HEK293 (cell line): ENCODE results near the gene N4BP3.

Source experiments
- CTCF ChIA-PET: fragments of 350-600 bp; formaldehyde crosslinking; extraction: SDS; loops from one replicate; lab custom pipeline; 2021; ENCODE audit warnings: antibody characterized with exemption; lab: Yijun Ruan, JAX
- POLR2A ChIA-PET: fragments of 300-600 bp; formaldehyde crosslinking; extraction: SDS; loops from one replicate; lab custom pipeline; 2020; ENCODE audit warnings: antibody characterized with exemption, inconsistent platforms; lab: Yijun Ruan, JAX
- H3K27ac ChIP-seq: fragments of 200-500 bp; sonication (Bioruptor generic); 2 replicates; pipeline ENCODE4 v1.5.1; 2014; ENCODE audit warnings: low read depth, low read length, control low read depth, inconsistent platforms; ENCODE audit errors: extremely low read depth
- H3K36me3 ChIP-seq, 2 experiments: fragments of 200-500 bp in 1 of 2; sonication (Bioruptor generic) in 1 of 2; 1 replicate in 1 of 2; 2 replicates in 1 of 2; pipeline ENCODE4 v1.5.1; 2014 to 2017; ENCODE audit warnings: inconsistent platforms in 2 of 2, low read length in 2 of 2; ENCODE audit not compliant: control insufficient read depth in 2 of 2, insufficient read depth in 1 of 2
- H3K4me1 ChIP-seq: fragments of 200-500 bp; sonication (Bioruptor generic); 2 replicates; pipeline ENCODE4 v1.5.1; 2014; ENCODE audit warnings: mild to moderate bottlenecking, low read length, inconsistent platforms; ENCODE audit not compliant: control insufficient read depth, insufficient read depth
- H3K4me3 ChIP-seq: 2 replicates; pipeline ENCODE4 v1.5.1; 2011; ENCODE audit warnings: low read depth, mild to moderate bottlenecking, control low read depth, low read length, moderate library complexity
- H3K9me3 ChIP-seq: fragments of 200-500 bp; sonication (Bioruptor generic); 2 replicates; pipeline ENCODE4 v1.5.1; 2014; ENCODE audit warnings: low read depth, low read length, inconsistent platforms; ENCODE audit not compliant: control insufficient read depth, insufficient read depth
- CTCF ChIP-seq: fragments of 450-650 bp; formaldehyde crosslinking; IDR thresholded peaks from 2 replicates; pipeline ENCODE4 v1.5.1; 2016; ENCODE audit warnings: missing biosample characterization, missing genetic modification characterization
- EGR2 ChIP-seq: fragments of 450-650 bp; formaldehyde crosslinking; IDR thresholded peaks from 2 replicates; pipeline ENCODE4 v1.5.1; 2016; ENCODE audit warnings: low read depth, missing biosample characterization, missing genetic modification characterization
- GFI1B ChIP-seq: fragments of 450-650 bp; formaldehyde crosslinking; IDR thresholded peaks from 2 replicates; pipeline ENCODE4 v1.5.1; 2016; ENCODE audit warnings: missing biosample characterization, missing genetic modification characterization
- GLI4 ChIP-seq: fragments of 450-650 bp; formaldehyde crosslinking; IDR thresholded peaks from 2 replicates; pipeline ENCODE4 v1.5.1; 2016; ENCODE audit warnings: missing biosample characterization, missing genetic modification characterization
- ZBTB20 ChIP-seq: fragments of 450-650 bp; formaldehyde crosslinking; IDR thresholded peaks from 2 replicates; pipeline ENCODE4 v1.5.1; 2016; ENCODE audit warnings: missing biosample characterization, missing genetic modification characterization
- ZIC2 ChIP-seq: fragments of 450-650 bp; formaldehyde crosslinking; IDR thresholded peaks from 2 replicates; pipeline ENCODE4 v1.5.1; 2016; ENCODE audit warnings: missing biosample characterization, missing genetic modification characterization
- ZNF175 ChIP-seq: fragments of 450-650 bp; formaldehyde crosslinking; IDR thresholded peaks from 2 replicates; pipeline ENCODE4 v1.5.1; 2016; ENCODE audit warnings: missing biosample characterization, missing genetic modification characterization
- ZNF239 ChIP-seq: fragments of 450-650 bp; formaldehyde crosslinking; IDR thresholded peaks from 2 replicates; pipeline ENCODE4 v1.5.1; 2016; ENCODE audit warnings: missing biosample characterization, missing genetic modification characterization
- ZNF292 ChIP-seq: fragments of 450-650 bp; formaldehyde crosslinking; IDR thresholded peaks from 2 replicates; pipeline ENCODE4 v1.5.1; 2016; ENCODE audit warnings: low read depth, missing biosample characterization, missing genetic modification characterization, borderline replicate concordance
- ZNF324 ChIP-seq: fragments of 450-650 bp; formaldehyde crosslinking; IDR thresholded peaks from 2 replicates; pipeline ENCODE4 v1.5.1; 2016; ENCODE audit warnings: missing biosample characterization, missing genetic modification characterization
- ZNF423 ChIP-seq: fragments of 450-650 bp; formaldehyde crosslinking; IDR thresholded peaks from 2 replicates; pipeline ENCODE4 v1.5.1; 2016; ENCODE audit warnings: missing biosample characterization, missing genetic modification characterization
- ZNF488 ChIP-seq: fragments of 450-650 bp; formaldehyde crosslinking; IDR thresholded peaks from 2 replicates; pipeline ENCODE4 v1.5.1; 2016; ENCODE audit warnings: missing biosample characterization, missing genetic modification characterization
- ZNF518A ChIP-seq: fragments of 450-650 bp; formaldehyde crosslinking; conservative IDR thresholded peaks from 2 replicates; pipeline ENCODE4 v1.5.1; 2016; ENCODE audit warnings: low read depth, missing biosample characterization, missing genetic modification characterization
- ZNF521 ChIP-seq: fragments of 450-650 bp; formaldehyde crosslinking; IDR thresholded peaks from 2 replicates; pipeline ENCODE4 v1.5.1; 2017; ENCODE audit warnings: missing biosample characterization, mild to moderate bottlenecking, missing genetic modification characterization
- ZNF529 ChIP-seq: fragments of 450-650 bp; formaldehyde crosslinking; IDR thresholded peaks from 2 replicates; pipeline ENCODE4 v1.5.1; 2017; ENCODE audit warnings: missing genetic modification characterization, missing biosample characterization; ENCODE audit not compliant: insufficient replicate concordance
- ZNF558 ChIP-seq: fragments of 450-650 bp; formaldehyde crosslinking; IDR thresholded peaks from 2 replicates; pipeline ENCODE4 v1.5.1; 2016; ENCODE audit warnings: missing biosample characterization, missing genetic modification characterization
- ZNF580 ChIP-seq: fragments of 450-650 bp; formaldehyde crosslinking; IDR thresholded peaks from 2 replicates; pipeline ENCODE4 v1.5.1; 2016; ENCODE audit warnings: missing biosample characterization, missing genetic modification characterization
- ZNF610 ChIP-seq: fragments of 450-650 bp; formaldehyde crosslinking; IDR thresholded peaks from 2 replicates; pipeline ENCODE4 v1.5.1; 2016; ENCODE audit warnings: missing biosample characterization, missing genetic modification characterization, borderline replicate concordance
- ZNF654 ChIP-seq: fragments of 450-650 bp; formaldehyde crosslinking; IDR thresholded peaks from 2 replicates; pipeline ENCODE4 v1.5.1; 2016; ENCODE audit warnings: low read depth, missing biosample characterization, missing genetic modification characterization
- ZNF701 ChIP-seq: fragments of 450-650 bp; formaldehyde crosslinking; IDR thresholded peaks from 2 replicates; pipeline ENCODE4 v1.5.1; 2016; ENCODE audit warnings: missing biosample characterization, missing genetic modification characterization
- ZNF76 ChIP-seq: fragments of 450-650 bp; formaldehyde crosslinking; IDR thresholded peaks from 2 replicates; pipeline ENCODE4; 2016; ENCODE audit warnings: low read depth, missing biosample characterization, missing genetic modification characterization, borderline replicate concordance

N4BP3 gene

GRCh38 chr5:178068293-178068692 is 45.0 kb upstream of the N4BP3 start:
- TF ChIP-seq ZNF423, result peak; percentile 29; the same call in 1 of the 2 replicates
- no peak for TF ChIP-seq GLI4 (tag by site-specific recombination)
- TF ChIP-seq ZIC2 (tag by site-specific recombination), result peak; percentile 77
- no peak for TF ChIP-seq ZNF175
- no peaks in the 10 kb centered on the region for H3K9me3 ChIP-seq
- H3K27ac ChIP-seq, result no peak overlapping the region
- no peaks in the 10 kb centered on the region for H3K36me3 ChIP-seq
- CTCF ChIA-PET, result interaction anchor here (1.6 kb wide), 1 partner anchor 9 kb away, joined by 10 read pairs; no protein-coding TSS in a partner anchor
- H3K4me3 ChIP-seq, result no peak overlapping the region
- H3K4me1 ChIP-seq, result no peaks in the 10 kb centered on the region
- POLR2A ChIA-PET, result no interaction called here

- Histone ChIP-seq H3K36me3 (no peaks in the 10 kb centered on the region), H3K9me3 (no peaks in the 10 kb centered on the region), H3K4me1 (no peaks in the 10 kb centered on the region), H3K4me3 (no peak overlapping the region), H3K27ac (no peak overlapping the region)
- TF ChIP-seq ZNF239 (tag by site-specific recombination) (no peak), ZNF488 (tag by site-specific recombination) (no peak), ZNF292 (tag by site-specific recombination) (no peak), ZNF521 (no peak), ZNF701 (tag by site-specific recombination) (no peak), ZNF580 (tag by site-specific recombination) (no peak), ZBTB20 (tag by site-specific recombination) (peak; percentile 9; the same call in 1 of the 2 replicates), EGR2 (no peak), ZNF324 (no peak), ZNF558 (tag by site-specific recombination) (no peak), ZNF518A (tag by site-specific recombination) (no peak), ZNF610 (no peak), ZNF529 (tag by site-specific recombination) (no peak), CTCF (tag by site-specific recombination) (0 out of 2 replicates have a peak, but pooled peaks have one; percentile 33), ZNF654 (tag by site-specific recombination) (peak; percentile 51), ZNF76 (tag by site-specific recombination) (no peak), GFI1B (no peak)
- ChIA-PET POLR2A (no interaction called here), CTCF (interaction anchor here (1.3 kb wide), 1 partner anchor 463 kb away, joined by 4 read pairs; no protein-coding TSS in a partner anchor)
Measured at GRCh38 chr5:178069909-178070308, 43.4 kb upstream of the N4BP3 start.
